Panc1 (cell line): ENCODE measurements around the gene HYAL3. TPM values are rescaled to one million over a fixed set of nuclear protein-coding genes. Genes with fewer than 3 reads are reported as not detected.
"Not testable (repeated sequence)": the region's sequence is repeated elsewhere in the genome, so short reads cannot be mapped to it uniquely, and the experiment has no call there.

Experiments used
- ATAC-seq: fragments of 200-7000 bp; cut with Tn5 transposase; 2 replicates; pipeline ENCODE4 v1.9.1; 2020; ENCODE audit warnings: mild to moderate bottlenecking, moderate library complexity
- BruUV-seq: library from RNA; stranded (reverse); fragments of 400-500 nt; replicated peaks from 2 replicates; lab custom pipeline; 2021; lab: Mats Ljungman, UMichigan
- CTCF ChIA-PET: fragments of 300-600 bp; sonication (Branson Sonifier 250); formaldehyde crosslinking; loops from one replicate; lab custom pipeline; 2022; ENCODE audit warnings: antibody characterized with exemption; lab: Charles Lee
- POLR2A ChIA-PET: fragments of 300-600 bp; sonication (Branson Sonifier 250); formaldehyde crosslinking; loops from one replicate; lab custom pipeline; 2022; ENCODE audit warnings: antibody characterized with exemption; lab: Charles Lee
- DNase-seq: peaks from one replicate; pipeline ENCODE4 v3.0.0-alpha.2; 2010; ENCODE audit warnings: low read depth, low spot score
- H3K27ac ChIP-seq: 2 replicates; pipeline ENCODE4 v1.5.1; 2011; ENCODE audit warnings: mild to moderate bottlenecking, low read length, inconsistent platforms
- H3K27me3 ChIP-seq: fragments of 200-500 bp; sonication (Bioruptor generic); 2 replicates; pipeline ENCODE4 v1.6.0; 2014; ENCODE audit warnings: low read length, inconsistent platforms; ENCODE audit not compliant: control insufficient read depth, insufficient read depth
- H3K36me3 ChIP-seq: fragments of 200-500 bp; sonication (Bioruptor generic); 2 replicates; pipeline ENCODE4 v1.5.1; 2014; ENCODE audit warnings: inconsistent platforms, mild to moderate bottlenecking, low read length, moderate library complexity; ENCODE audit not compliant: control insufficient read depth, insufficient read depth
- H3K4me1 ChIP-seq: 2 replicates; pipeline ENCODE4 v1.5.1; 2011; ENCODE audit warnings: inconsistent platforms, mild to moderate bottlenecking, low read length, moderate library complexity; ENCODE audit not compliant: control insufficient read depth, insufficient read depth
- H3K4me3 ChIP-seq, 2 experiments: 2 replicates each; pipeline ENCODE4 v1.5.1; 2011 to 2012; ENCODE audit warnings: low read depth in 2 of 2, low read length in 2 of 2, mild to moderate bottlenecking in 2 of 2, inconsistent platforms in 1 of 2, moderate library complexity in 1 of 2
- H3K9me3 ChIP-seq: fragments of 200-500 bp; sonication (Bioruptor generic); 2 replicates; pipeline ENCODE4 v1.5.1; 2014; ENCODE audit warnings: low read depth, mild to moderate bottlenecking, inconsistent platforms, low read length, moderate library complexity; ENCODE audit not compliant: control insufficient read depth, insufficient read depth
- POLR2AphosphoS5 ChIP-seq: IDR thresholded peaks from 2 replicates; pipeline ENCODE4 v1.6.1; 2012; ENCODE audit warnings: mild to moderate bottlenecking, low read depth, low read length, moderate library complexity
- SIN3A ChIP-seq: IDR thresholded peaks from 2 replicates; pipeline ENCODE4 v1.6.1; 2012; ENCODE audit warnings: low read depth, mild to moderate bottlenecking, low read length, moderate library complexity, borderline replicate concordance; ENCODE audit not compliant: insufficient read depth
- TCF7L2 ChIP-seq: IDR thresholded peaks from 2 replicates; pipeline ENCODE4 v1.6.1; 2011; ENCODE audit warnings: mild to moderate bottlenecking, low read depth, low read length, inconsistent platforms
- in situ Hi-C: cut with HindIII; loops from 2 replicates; pipeline ENCODE4 v1.10.0; 2016; ENCODE audit warnings: low sequenced_read_pairs, low pct_unique_long_range_greater_than_20kb
- intact Hi-C: fragments of 100-400 bp; cut with micrococcal nuclease; formaldehyde crosslinking; loops from one replicate; pipeline ENCODE4 v1.10.0; 2022; ENCODE audit not compliant: unreplicated experiment
- total RNA-seq: library from RNA; stranded (reverse); gene quantifications from one replicate; pipeline ENCODE4 v1.2.1, GENCODE V29; 2021; ENCODE audit not compliant: unreplicated experiment
- TF ChIP-seq, protein P1 (sequence below): fragments of 450-650 bp; IDR thresholded peaks from 2 replicates; pipeline ENCODE4 v1.5.1; 2017; ENCODE audit warnings: mild to moderate bottlenecking
- TF ChIP-seq, protein P2 (sequence below), 2 experiments: IDR thresholded peaks; 2 replicates each; pipeline ENCODE4 v1.6.1; 2011 to 2012; ENCODE audit warnings: low read depth in 2 of 2, control low read depth in 1 of 2, low read length in 1 of 2, mild to moderate bottlenecking in 1 of 2, moderate library complexity in 1 of 2; ENCODE audit not compliant: insufficient read depth in 1 of 2

The HYAL3 gene
- total RNA-seq, 1 experiment from 2014 or later, result 3.9 TPM

DNA sequence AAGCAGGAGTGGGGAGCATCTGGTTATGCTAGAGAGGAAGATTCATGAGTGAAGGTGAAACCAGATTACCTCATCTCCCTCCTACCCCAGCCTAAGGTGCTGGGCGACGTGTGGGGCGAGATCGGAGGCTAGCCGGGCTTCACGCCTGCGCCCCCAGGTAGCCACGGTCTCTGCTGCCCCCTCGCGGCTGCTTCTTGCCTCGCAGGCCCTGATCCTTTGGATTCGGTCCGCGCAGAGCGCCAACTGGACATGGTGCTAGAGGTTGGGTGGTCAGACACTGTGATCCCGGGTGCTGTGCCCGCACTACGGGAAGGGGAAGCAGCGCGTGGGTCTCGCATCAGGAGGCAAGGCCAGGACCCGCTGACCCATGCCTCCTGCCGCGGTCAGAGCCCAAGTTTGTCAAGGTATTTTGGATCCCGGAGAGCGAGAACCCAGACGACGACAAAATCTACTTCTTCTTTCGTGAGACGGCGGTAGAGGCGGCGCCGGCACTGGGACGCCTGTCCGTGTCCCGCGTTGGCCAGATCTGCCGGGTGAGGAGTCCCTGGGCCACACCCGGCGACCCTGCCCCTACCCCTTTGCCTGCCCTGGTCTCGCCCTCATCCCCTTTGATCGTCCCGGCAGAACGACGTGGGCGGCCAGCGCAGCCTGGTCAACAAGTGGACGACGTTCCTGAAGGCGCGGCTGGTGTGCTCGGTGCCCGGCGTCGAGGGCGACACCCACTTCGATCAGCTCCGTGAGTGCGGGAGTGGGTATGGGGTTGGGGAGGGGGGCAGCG lies 26.1 kb downstream of the HYAL3 start:
- Histone ChIP-seq H3K36me3 (no peaks in the 10 kb centered on the region), H3K27me3 (no peaks in the 10 kb centered on the region), H3K9me3 (no peaks in the 10 kb centered on the region), H3K4me3 (peak overlapping the region; percentile 27 to 56), H3K27ac (no peak overlapping the region), H3K4me1 (peaks cover 8% of the 10 kb centered on the region)
- in situ Hi-C loops, result no loop called here
- no peak for DNase-seq
- peak; percentile 86 for ATAC-seq
- ChIA-PET CTCF (interaction anchor here (0.7 kb wide), 1 partner anchor 48 kb away, joined by 8 read pairs; no protein-coding TSS in a partner anchor), POLR2A (no interaction called here)
- TF ChIP-seq TCF7L2, result peak; percentile 92
- TF ChIP-seq, protein P1, sequence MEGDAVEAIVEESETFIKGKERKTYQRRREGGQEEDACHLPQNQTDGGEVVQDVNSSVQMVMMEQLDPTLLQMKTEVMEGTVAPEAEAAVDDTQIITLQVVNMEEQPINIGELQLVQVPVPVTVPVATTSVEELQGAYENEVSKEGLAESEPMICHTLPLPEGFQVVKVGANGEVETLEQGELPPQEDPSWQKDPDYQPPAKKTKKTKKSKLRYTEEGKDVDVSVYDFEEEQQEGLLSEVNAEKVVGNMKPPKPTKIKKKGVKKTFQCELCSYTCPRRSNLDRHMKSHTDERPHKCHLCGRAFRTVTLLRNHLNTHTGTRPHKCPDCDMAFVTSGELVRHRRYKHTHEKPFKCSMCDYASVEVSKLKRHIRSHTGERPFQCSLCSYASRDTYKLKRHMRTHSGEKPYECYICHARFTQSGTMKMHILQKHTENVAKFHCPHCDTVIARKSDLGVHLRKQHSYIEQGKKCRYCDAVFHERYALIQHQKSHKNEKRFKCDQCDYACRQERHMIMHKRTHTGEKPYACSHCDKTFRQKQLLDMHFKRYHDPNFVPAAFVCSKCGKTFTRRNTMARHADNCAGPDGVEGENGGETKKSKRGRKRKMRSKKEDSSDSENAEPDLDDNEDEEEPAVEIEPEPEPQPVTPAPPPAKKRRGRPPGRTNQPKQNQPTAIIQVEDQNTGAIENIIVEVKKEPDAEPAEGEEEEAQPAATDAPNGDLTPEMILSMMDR, result peak; percentile 88
- TF ChIP-seq SIN3A, result no peak
- TF ChIP-seq, protein P2, sequence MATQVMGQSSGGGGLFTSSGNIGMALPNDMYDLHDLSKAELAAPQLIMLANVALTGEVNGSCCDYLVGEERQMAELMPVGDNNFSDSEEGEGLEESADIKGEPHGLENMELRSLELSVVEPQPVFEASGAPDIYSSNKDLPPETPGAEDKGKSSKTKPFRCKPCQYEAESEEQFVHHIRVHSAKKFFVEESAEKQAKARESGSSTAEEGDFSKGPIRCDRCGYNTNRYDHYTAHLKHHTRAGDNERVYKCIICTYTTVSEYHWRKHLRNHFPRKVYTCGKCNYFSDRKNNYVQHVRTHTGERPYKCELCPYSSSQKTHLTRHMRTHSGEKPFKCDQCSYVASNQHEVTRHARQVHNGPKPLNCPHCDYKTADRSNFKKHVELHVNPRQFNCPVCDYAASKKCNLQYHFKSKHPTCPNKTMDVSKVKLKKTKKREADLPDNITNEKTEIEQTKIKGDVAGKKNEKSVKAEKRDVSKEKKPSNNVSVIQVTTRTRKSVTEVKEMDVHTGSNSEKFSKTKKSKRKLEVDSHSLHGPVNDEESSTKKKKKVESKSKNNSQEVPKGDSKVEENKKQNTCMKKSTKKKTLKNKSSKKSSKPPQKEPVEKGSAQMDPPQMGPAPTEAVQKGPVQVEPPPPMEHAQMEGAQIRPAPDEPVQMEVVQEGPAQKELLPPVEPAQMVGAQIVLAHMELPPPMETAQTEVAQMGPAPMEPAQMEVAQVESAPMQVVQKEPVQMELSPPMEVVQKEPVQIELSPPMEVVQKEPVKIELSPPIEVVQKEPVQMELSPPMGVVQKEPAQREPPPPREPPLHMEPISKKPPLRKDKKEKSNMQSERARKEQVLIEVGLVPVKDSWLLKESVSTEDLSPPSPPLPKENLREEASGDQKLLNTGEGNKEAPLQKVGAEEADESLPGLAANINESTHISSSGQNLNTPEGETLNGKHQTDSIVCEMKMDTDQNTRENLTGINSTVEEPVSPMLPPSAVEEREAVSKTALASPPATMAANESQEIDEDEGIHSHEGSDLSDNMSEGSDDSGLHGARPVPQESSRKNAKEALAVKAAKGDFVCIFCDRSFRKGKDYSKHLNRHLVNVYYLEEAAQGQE (IDR thresholded peaks at IDR 0.05; ENCODE audit: insufficient read depth in 1 of 2, low read depth in 2 of 2, low read length in 1 of 2), result 0 out of 4 replicates have a peak, but pooled peaks of 1 of the 2 experiments have one; percentile 17
- no peak; the same call in 1 of the 2 replicates for TF ChIP-seq POLR2AphosphoS5
- BruUV-seq, result no TSS peak
- intact Hi-C loops, result loop anchor here (2.0 kb wide), 1 partner anchor 46 kb away; no protein-coding TSS in a partner anchor

DNA sequence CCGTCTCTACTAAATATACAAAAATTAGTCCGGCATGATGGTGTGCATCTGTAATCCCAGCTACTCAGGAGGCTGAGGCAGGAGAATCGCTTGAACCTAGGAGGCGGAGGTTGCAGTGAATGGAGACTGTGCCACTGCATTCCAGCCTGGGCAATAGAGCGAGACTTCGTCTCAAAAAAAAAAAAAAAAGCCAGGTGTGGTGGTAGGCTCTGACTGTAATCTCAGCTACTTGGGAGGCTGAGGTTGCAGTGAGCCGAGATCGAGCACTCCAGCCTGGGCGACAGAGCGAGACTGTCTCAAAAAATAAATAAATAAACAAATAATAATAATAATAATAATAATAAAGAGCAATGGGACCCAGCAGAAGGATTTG lies 26.7 kb downstream of the HYAL3 start:
- intact Hi-C loops, result loop anchor here (2.0 kb wide), 1 partner anchor 46 kb away; no protein-coding TSS in a partner anchor
- H3K27ac ChIP-seq, H3K9me3 ChIP-seq, POLR2A ChIA-PET, H3K27me3 ChIP-seq, ATAC-seq, in situ Hi-C loops, H3K4me3 ChIP-seq, H3K4me1 ChIP-seq, H3K36me3 ChIP-seq, BruUV-seq, DNase-seq: not testable (repeated sequence)
- CTCF ChIA-PET, result interaction anchor here (0.7 to 1.0 kb wide), 2 partner anchors 48 to 149 kb away, joined by 3 to 8 read pairs; no protein-coding TSS in a partner anchor
